ENCODE data around the gene NHERF2. TPM values are rescaled to one million over a fixed set of nuclear protein-coding genes. Genes with fewer than 3 reads are reported as not detected.
A peak's percentile ranks its signal among the peaks of the same experiment; 100 is the strongest.

Gene NHERF2
- total and polyA plus RNA-seq, 3 donors from 2014 or later, result 50.6 to 59.9 (median 54.1) TPM

GRCh38 chr16:2025251-2025650, 1.5 kb upstream of the NHERF2 start:
- Histone ChIP-seq H3K9me3 (no peaks in the 10 kb centered on the region), H3K27ac (no peak overlapping the region), H3K27me3 (no peaks in the 10 kb centered on the region), H3K36me3 (ENCODE audit: low read depth, missing control alignments) (no peaks in the 10 kb centered on the region), H3K4me3 (no peak overlapping the region), H3K4me1 (peaks cover 26% of the 10 kb centered on the region)
- intact Hi-C loops (cut with DNase I; ENCODE audit: low total_unique reads), result loop anchor here (5.0 to 10.0 kb wide), 2 partner anchors 60 to 117 kb away; no protein-coding TSS in a partner anchor
- DNase-seq, result no peak
- 91 to 94% methylated on average over 9 to 14 of the region's 14 CpGs for WGBS, 2 donors
- TF ChIP-seq, protein P1, sequence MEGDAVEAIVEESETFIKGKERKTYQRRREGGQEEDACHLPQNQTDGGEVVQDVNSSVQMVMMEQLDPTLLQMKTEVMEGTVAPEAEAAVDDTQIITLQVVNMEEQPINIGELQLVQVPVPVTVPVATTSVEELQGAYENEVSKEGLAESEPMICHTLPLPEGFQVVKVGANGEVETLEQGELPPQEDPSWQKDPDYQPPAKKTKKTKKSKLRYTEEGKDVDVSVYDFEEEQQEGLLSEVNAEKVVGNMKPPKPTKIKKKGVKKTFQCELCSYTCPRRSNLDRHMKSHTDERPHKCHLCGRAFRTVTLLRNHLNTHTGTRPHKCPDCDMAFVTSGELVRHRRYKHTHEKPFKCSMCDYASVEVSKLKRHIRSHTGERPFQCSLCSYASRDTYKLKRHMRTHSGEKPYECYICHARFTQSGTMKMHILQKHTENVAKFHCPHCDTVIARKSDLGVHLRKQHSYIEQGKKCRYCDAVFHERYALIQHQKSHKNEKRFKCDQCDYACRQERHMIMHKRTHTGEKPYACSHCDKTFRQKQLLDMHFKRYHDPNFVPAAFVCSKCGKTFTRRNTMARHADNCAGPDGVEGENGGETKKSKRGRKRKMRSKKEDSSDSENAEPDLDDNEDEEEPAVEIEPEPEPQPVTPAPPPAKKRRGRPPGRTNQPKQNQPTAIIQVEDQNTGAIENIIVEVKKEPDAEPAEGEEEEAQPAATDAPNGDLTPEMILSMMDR (IDR thresholded peaks at IDR 0.05), result no peak
- TF ChIP-seq POLR2A (IDR thresholded peaks at IDR 0.05), result no peak

GRCh38 chr16:2025878-2026460, 733 bp upstream of the NHERF2 start:
- intact Hi-C loops (cut with DNase I; ENCODE audit: low total_unique reads), result loop anchor here (5.0 to 10.0 kb wide), 2 partner anchors 59 to 116 kb away; no protein-coding TSS in a partner anchor

DNA sequence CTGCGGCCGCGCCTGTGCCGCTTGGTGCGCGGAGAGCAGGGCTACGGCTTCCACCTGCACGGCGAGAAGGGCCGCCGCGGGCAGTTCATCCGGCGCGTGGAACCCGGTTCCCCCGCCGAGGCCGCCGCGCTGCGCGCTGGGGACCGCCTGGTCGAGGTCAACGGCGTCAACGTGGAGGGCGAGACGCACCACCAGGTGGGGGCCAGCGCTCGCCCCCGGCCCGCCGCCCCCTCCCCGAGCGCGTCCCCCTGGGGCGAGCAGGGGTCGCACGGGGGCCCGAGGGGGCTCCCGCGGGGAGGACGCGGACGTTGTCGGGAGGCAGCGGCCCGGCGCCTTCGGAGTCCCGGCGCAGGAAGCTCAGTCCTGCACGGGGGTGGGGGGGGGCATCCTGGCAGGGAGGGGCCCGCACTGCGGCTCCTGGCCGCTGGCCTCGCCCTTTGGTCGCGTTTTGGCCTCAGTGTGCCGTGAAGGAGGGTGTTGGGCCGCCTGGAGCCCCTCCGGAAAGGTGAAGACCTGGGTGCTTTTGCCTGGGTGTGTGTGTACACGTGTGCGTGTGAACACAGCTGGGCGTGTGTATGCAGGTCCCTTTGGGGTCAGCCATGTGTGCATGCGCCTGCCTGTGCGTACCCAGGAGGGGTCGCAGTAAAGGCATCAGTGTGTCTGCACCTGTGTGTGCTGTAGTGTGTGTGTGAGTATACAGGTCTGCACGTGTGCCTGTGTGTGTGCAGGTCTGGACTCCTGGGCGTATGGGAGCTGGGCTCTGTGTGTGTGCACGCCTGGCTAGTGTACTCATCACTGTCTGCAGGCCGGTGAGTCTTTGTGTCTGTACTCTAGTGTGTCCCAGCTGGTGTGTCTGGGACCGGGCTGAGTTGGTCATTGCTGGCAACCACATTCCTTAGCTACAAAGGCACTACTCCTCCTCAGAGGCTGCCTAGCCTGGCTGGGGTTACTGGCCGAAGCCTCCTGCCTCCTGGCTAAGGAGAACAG, 615 bp downstream of the NHERF2 start:
- Histone ChIP-seq H3K27ac (peak overlapping the region in 1 of 2 donors; percentile 64), H3K4me1 (peaks cover 22% of the 10 kb centered on the region), H3K9me3 (no peaks in the 10 kb centered on the region), H3K36me3 (ENCODE audit: low read depth, missing control alignments) (no peaks in the 10 kb centered on the region), H3K27me3 (no peaks in the 10 kb centered on the region), H3K4me3 (peak overlapping the region; percentile 62)
- intact Hi-C loops (cut with DNase I; ENCODE audit: low total_unique reads), result loop anchor here (5.0 to 10.0 kb wide), 2 partner anchors 57 to 115 kb away; no protein-coding TSS in a partner anchor
- TF ChIP-seq, protein P1 (IDR thresholded peaks at IDR 0.05), result no peak
- TF ChIP-seq POLR2A (IDR thresholded peaks at IDR 0.05), result no peak
- WGBS, 2 donors, result 11 to 50% methylated on average over 1 to 40 of the region's 76 CpGs
- DNase-seq, result peak; percentile 28

More at GRCh38 chr16:2025878-2026460, 733 bp upstream of the NHERF2 start:
- 65 to 76% methylated on average over 14 to 16 of the region's 16 CpGs for WGBS, 2 donors
- Histone ChIP-seq H3K27ac (peak overlapping the region; percentile 57 to 63), H3K4me3 (peak overlapping the region in 1 of 2 donors; percentile 40), H3K4me1 (peaks cover 20% of the 10 kb centered on the region), H3K9me3 (no peaks in the 10 kb centered on the region), H3K27me3 (no peaks in the 10 kb centered on the region), H3K36me3 (ENCODE audit: low read depth, missing control alignments) (no peaks in the 10 kb centered on the region)
- DNase-seq, result no peak
- TF ChIP-seq, protein P1 (IDR thresholded peaks at IDR 0.05), result no peak
- TF ChIP-seq POLR2A (IDR thresholded peaks at IDR 0.05), result no peak

GRCh38 chr16:2028146-2028545, 1.4 kb downstream of the NHERF2 start:
- DNase-seq, result no peak
- H3K4me3 ChIP-seq, result no peak overlapping the region
- peaks cover 25% of the 10 kb centered on the region for H3K4me1 ChIP-seq

More at GRCh38 chr16:2028146-2028545, 1.4 kb downstream of the NHERF2 start:
- intact Hi-C loops (cut with DNase I; ENCODE audit: low total_unique reads), result loop anchor here (5.0 to 10.0 kb wide), 2 partner anchors 57 to 114 kb away; no protein-coding TSS in a partner anchor
- Histone ChIP-seq H3K9me3 (no peaks in the 10 kb centered on the region), H3K36me3 (ENCODE audit: low read depth, missing control alignments) (no peaks in the 10 kb centered on the region), H3K27me3 (no peaks in the 10 kb centered on the region), H3K27ac (peak overlapping the region in 1 of 2 donors; percentile 64)
- TF ChIP-seq, protein P1 (IDR thresholded peaks at IDR 0.05), result no peak
- TF ChIP-seq POLR2A (IDR thresholded peaks at IDR 0.05), result no peak
- 73 to 92% methylated on average over 2 to 3 of the region's 3 CpGs for WGBS, 2 donors
